Panc1 (cell line): Measurements from ENCODE around the gene AMDHD2.

Experiments used
- CTCF ChIP-seq: fragments of 450-650 bp; IDR thresholded peaks from 2 replicates; pipeline ENCODE4 v1.5.1; 2017; ENCODE audit warnings: mild to moderate bottlenecking
- POLR2AphosphoS5 ChIP-seq: IDR thresholded peaks from 2 replicates; pipeline ENCODE4 v1.6.1; 2012; ENCODE audit warnings: mild to moderate bottlenecking, low read depth, low read length, moderate library complexity

GRCh38 chr16:2500918-2501750 is 19.0 kb upstream of the AMDHD2 start:
- peak; percentile 97 for TF ChIP-seq CTCF
- no peak for TF ChIP-seq POLR2AphosphoS5
